HCT116 (cell line): ENCODE data around the gene LCN6.

Experiments
- CTCF ChIP-seq, 3 experiments: fragments of 200-600 bp in 1 of 3; sonication (generic) in 1 of 3; IDR thresholded peaks in 2 of 3; conservative IDR thresholded peaks in 1 of 3; 2 replicates each; pipeline ENCODE4 v1.5.1; 2012 to 2017; ENCODE audit warnings: low read depth in 2 of 3, low read length in 2 of 3, antibody characterized with exemption in 1 of 3, borderline replicate concordance in 1 of 3, control low read depth in 1 of 3, mild to moderate bottlenecking in 1 of 3, mixed read lengths in 1 of 3, mixed run types in 1 of 3, moderate library complexity in 1 of 3; ENCODE audit not compliant: insufficient read depth in 1 of 3
- ELF1 ChIP-seq: IDR thresholded peaks from 2 replicates; pipeline ENCODE4 v1.6.1; 2012; ENCODE audit warnings: low read depth, borderline replicate concordance
- EZH2phosphoT487 ChIP-seq: fragments of 200-600 bp; IDR thresholded peaks from 2 replicates; pipeline ENCODE4 v1.6.1; 2018; ENCODE audit warnings: antibody characterized with exemption, borderline replicate concordance
- POLR2AphosphoS5 ChIP-seq: IDR thresholded peaks from 2 replicates; pipeline ENCODE4 v1.6.1; 2011; ENCODE audit warnings: mild to moderate bottlenecking, low read depth, low read length, moderate library complexity
- SRF ChIP-seq: IDR thresholded peaks from 2 replicates; pipeline ENCODE4 v1.6.1; 2012; ENCODE audit warnings: low read depth
- TF ChIP-seq, protein P1 (sequence below): IDR thresholded peaks from 2 replicates; pipeline ENCODE4 v1.6.1; 2012; ENCODE audit warnings: low read depth

GRCh38 chr9:136719195-136719880 is 29.0 kb downstream of the LCN6 start:
- TF ChIP-seq SRF (no peak), CTCF (IDR thresholded peaks at IDR 0.05 in 2 of 3, conservative IDR thresholded peaks at IDR 0.05 in 1 of 3; ENCODE audit: borderline replicate concordance in 1 of 3, insufficient read depth in 1 of 3, low read depth in 2 of 3, low read length in 2 of 3) (no peak), EZH2phosphoT487 (no peak), POLR2AphosphoS5 (no peak), ELF1 (no peak)
- TF ChIP-seq, protein P1, sequence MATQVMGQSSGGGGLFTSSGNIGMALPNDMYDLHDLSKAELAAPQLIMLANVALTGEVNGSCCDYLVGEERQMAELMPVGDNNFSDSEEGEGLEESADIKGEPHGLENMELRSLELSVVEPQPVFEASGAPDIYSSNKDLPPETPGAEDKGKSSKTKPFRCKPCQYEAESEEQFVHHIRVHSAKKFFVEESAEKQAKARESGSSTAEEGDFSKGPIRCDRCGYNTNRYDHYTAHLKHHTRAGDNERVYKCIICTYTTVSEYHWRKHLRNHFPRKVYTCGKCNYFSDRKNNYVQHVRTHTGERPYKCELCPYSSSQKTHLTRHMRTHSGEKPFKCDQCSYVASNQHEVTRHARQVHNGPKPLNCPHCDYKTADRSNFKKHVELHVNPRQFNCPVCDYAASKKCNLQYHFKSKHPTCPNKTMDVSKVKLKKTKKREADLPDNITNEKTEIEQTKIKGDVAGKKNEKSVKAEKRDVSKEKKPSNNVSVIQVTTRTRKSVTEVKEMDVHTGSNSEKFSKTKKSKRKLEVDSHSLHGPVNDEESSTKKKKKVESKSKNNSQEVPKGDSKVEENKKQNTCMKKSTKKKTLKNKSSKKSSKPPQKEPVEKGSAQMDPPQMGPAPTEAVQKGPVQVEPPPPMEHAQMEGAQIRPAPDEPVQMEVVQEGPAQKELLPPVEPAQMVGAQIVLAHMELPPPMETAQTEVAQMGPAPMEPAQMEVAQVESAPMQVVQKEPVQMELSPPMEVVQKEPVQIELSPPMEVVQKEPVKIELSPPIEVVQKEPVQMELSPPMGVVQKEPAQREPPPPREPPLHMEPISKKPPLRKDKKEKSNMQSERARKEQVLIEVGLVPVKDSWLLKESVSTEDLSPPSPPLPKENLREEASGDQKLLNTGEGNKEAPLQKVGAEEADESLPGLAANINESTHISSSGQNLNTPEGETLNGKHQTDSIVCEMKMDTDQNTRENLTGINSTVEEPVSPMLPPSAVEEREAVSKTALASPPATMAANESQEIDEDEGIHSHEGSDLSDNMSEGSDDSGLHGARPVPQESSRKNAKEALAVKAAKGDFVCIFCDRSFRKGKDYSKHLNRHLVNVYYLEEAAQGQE = no peak
